Measurements from ENCODE around the gene DNTTIP2. TPM values are rescaled to one million over a fixed set of nuclear protein-coding genes. Genes with fewer than 3 reads are reported as not detected.
"Not testable (repeated sequence)": the region's sequence is repeated elsewhere in the genome, so short reads cannot be mapped to it uniquely, and the experiment has no call there.

Gene DNTTIP2
- total RNA-seq, 2 experiments from 2014 or later = 39.7 to 67.6 TPM

DNA sequence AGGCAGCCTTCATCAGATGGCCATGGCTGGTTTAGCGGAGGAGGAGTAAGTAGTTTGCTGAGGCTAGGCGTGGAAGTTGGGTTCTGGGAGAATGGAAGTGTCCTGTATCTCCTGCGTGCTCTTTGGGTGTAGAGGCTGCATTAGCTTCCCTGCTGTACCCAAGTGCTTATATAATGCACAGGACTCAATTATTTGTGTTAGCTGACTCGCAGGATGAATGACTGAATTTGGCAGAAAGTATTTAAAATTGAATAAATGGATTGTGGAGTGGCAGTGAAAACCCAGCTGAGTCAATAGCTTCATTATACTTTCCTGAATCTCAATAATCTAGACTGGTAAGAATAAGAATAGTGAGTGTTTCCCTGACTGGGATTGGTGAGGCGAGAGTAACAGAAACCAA is 13.8 kb downstream of the DNTTIP2 start:
- ChIA-PET POLR2A (interaction anchor here (0.5 to 0.9 kb wide), 2 partner anchors 14 to 197 kb away, joined by 3 read pairs; partner anchors contain the start of gene DNTTIP2), CTCF (ENCODE audit: unreplicated experiment) (interaction anchor here (1.0 kb wide), 1 partner anchor 10 kb away, joined by 4 read pairs; no protein-coding TSS in a partner anchor)
- DNase-seq (ENCODE audit: low spot score) = no peak
- no peak for TF ChIP-seq EZH2phosphoT487 (IDR thresholded peaks at IDR 0.05; ENCODE audit: borderline replicate concordance, low read depth, low read length)
- TF ChIP-seq, protein P1, sequence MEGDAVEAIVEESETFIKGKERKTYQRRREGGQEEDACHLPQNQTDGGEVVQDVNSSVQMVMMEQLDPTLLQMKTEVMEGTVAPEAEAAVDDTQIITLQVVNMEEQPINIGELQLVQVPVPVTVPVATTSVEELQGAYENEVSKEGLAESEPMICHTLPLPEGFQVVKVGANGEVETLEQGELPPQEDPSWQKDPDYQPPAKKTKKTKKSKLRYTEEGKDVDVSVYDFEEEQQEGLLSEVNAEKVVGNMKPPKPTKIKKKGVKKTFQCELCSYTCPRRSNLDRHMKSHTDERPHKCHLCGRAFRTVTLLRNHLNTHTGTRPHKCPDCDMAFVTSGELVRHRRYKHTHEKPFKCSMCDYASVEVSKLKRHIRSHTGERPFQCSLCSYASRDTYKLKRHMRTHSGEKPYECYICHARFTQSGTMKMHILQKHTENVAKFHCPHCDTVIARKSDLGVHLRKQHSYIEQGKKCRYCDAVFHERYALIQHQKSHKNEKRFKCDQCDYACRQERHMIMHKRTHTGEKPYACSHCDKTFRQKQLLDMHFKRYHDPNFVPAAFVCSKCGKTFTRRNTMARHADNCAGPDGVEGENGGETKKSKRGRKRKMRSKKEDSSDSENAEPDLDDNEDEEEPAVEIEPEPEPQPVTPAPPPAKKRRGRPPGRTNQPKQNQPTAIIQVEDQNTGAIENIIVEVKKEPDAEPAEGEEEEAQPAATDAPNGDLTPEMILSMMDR (conservative IDR thresholded peaks at IDR 0.05; ENCODE audit: low read length) = no peak
- Histone ChIP-seq H3K36me3 (ENCODE audit: insufficient read depth, low read length) (peaks cover 38% of the 10 kb centered on the region), H2AFZ (ENCODE audit: low read length) (no peak overlapping the region), H3K4me3 (ENCODE audit: low read depth, low read length, poor library complexity, severe bottlenecking) (no peak overlapping the region), H3K4me1 (ENCODE audit: insufficient read depth, low read length, poor library complexity, severe bottlenecking) (no peaks in the 10 kb centered on the region), H3K4me2 (ENCODE audit: low read length) (no peak overlapping the region), H3K9me3 (ENCODE audit: low read length) (no peaks in the 10 kb centered on the region), H4K20me1 (ENCODE audit: insufficient read depth, low read length) (no peaks in the 10 kb centered on the region), H3K9me2 (ENCODE audit: insufficient read depth, low read length) (no peaks in the 10 kb centered on the region), H3K27ac (ENCODE audit: low read depth, low read length, poor library complexity, severe bottlenecking) (no peak overlapping the region), H3K79me2 (ENCODE audit: insufficient read depth, low read depth, low read length) (no peaks in the 10 kb centered on the region)
- intact Hi-C loops (cut with micrococcal nuclease; ENCODE audit: unreplicated experiment) = no loop called here
- no TSS peak for BruUV-seq (replicated peaks)

DNA sequence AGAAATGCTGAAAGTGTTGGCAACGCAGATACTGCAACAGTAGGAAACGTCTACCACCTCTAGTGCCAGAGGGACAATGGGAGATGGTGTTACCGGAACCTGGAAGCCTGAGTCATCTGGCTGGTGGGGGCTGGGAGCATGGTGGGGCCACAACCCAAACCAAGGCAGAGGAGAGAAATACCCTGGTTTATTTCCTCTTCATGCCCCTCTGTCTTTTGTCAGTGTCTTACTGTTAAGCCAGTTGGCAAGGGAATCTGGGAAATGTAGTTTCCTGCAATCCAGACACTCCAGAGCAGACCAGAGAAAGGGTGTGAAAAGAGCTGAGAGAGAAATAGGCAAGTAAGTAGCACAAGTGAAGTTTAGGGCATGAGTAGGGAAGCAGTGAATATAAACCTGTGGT is 14.8 kb downstream of the DNTTIP2 start:
- Histone ChIP-seq H3K9me2 (ENCODE audit: insufficient read depth, low read length) (no peaks in the 10 kb centered on the region), H3K9me3 (ENCODE audit: low read length) (no peaks in the 10 kb centered on the region), H3K27ac (ENCODE audit: low read depth, low read length, poor library complexity, severe bottlenecking) (no peak overlapping the region), H3K4me1 (ENCODE audit: insufficient read depth, low read length, poor library complexity, severe bottlenecking) (no peaks in the 10 kb centered on the region), H3K4me3 (ENCODE audit: low read depth, low read length, poor library complexity, severe bottlenecking) (no peak overlapping the region), H4K20me1 (ENCODE audit: insufficient read depth, low read length) (no peaks in the 10 kb centered on the region), H3K36me3 (ENCODE audit: insufficient read depth, low read length) (peaks cover 28% of the 10 kb centered on the region), H2AFZ (ENCODE audit: low read length) (no peak overlapping the region), H3K4me2 (ENCODE audit: low read length) (no peak overlapping the region), H3K79me2 (ENCODE audit: insufficient read depth, low read depth, low read length) (no peaks in the 10 kb centered on the region)
- intact Hi-C loops (cut with micrococcal nuclease; ENCODE audit: unreplicated experiment) = no loop called here
- TF ChIP-seq, protein P1 (conservative IDR thresholded peaks at IDR 0.05; ENCODE audit: low read length) = no peak
- no peak for TF ChIP-seq EZH2phosphoT487 (IDR thresholded peaks at IDR 0.05; ENCODE audit: borderline replicate concordance, low read depth, low read length)
- no peak for DNase-seq (ENCODE audit: low spot score)
- ChIA-PET POLR2A (no interaction called here), CTCF (ENCODE audit: unreplicated experiment) (no interaction called here)
- BruUV-seq (replicated peaks) = no TSS peak

GRCh38 chr1:93857653-93858052 is 21.4 kb downstream of the DNTTIP2 start:
- H3K9me3 ChIP-seq (ENCODE audit: low read length); H3K27ac ChIP-seq (ENCODE audit: low read depth, low read length, poor library complexity, severe bottlenecking); BruUV-seq (replicated peaks); intact Hi-C loops (cut with micrococcal nuclease; ENCODE audit: unreplicated experiment); H3K9me2 ChIP-seq (ENCODE audit: insufficient read depth, low read length); H3K79me2 ChIP-seq (ENCODE audit: insufficient read depth, low read depth, low read length); H2AFZ ChIP-seq (ENCODE audit: low read length); H3K36me3 ChIP-seq (ENCODE audit: insufficient read depth, low read length); H3K4me3 ChIP-seq (ENCODE audit: low read depth, low read length, poor library complexity, severe bottlenecking); DNase-seq (ENCODE audit: low spot score); H4K20me1 ChIP-seq (ENCODE audit: insufficient read depth, low read length); H3K4me1 ChIP-seq (ENCODE audit: insufficient read depth, low read length, poor library complexity, severe bottlenecking); H3K4me2 ChIP-seq (ENCODE audit: low read length); CTCF ChIA-PET (ENCODE audit: unreplicated experiment): not testable (repeated sequence)
- POLR2A ChIA-PET = interaction anchor here (0.7 kb wide), 1 partner anchor 1246 kb away, joined by 5 read pairs; no protein-coding TSS in a partner anchor

GRCh38 chr1:93855983-93856382 is 23.0 kb downstream of the DNTTIP2 start:
- BruUV-seq (replicated peaks); H3K27ac ChIP-seq (ENCODE audit: low read depth, low read length, poor library complexity, severe bottlenecking); CTCF ChIA-PET (ENCODE audit: unreplicated experiment); POLR2A ChIA-PET; H3K4me1 ChIP-seq (ENCODE audit: insufficient read depth, low read length, poor library complexity, severe bottlenecking); H3K36me3 ChIP-seq (ENCODE audit: insufficient read depth, low read length); H2AFZ ChIP-seq (ENCODE audit: low read length); H3K9me2 ChIP-seq (ENCODE audit: insufficient read depth, low read length); H3K4me2 ChIP-seq (ENCODE audit: low read length); H3K9me3 ChIP-seq (ENCODE audit: low read length); H3K4me3 ChIP-seq (ENCODE audit: low read depth, low read length, poor library complexity, severe bottlenecking); DNase-seq (ENCODE audit: low spot score); intact Hi-C loops (cut with micrococcal nuclease; ENCODE audit: unreplicated experiment); H4K20me1 ChIP-seq (ENCODE audit: insufficient read depth, low read length); H3K79me2 ChIP-seq (ENCODE audit: insufficient read depth, low read depth, low read length): not testable (repeated sequence)
